Measurements from ENCODE around the gene TNC.
A peak's percentile ranks its signal among the peaks of the same experiment; 100 is the strongest.

TNC gene

DNA sequence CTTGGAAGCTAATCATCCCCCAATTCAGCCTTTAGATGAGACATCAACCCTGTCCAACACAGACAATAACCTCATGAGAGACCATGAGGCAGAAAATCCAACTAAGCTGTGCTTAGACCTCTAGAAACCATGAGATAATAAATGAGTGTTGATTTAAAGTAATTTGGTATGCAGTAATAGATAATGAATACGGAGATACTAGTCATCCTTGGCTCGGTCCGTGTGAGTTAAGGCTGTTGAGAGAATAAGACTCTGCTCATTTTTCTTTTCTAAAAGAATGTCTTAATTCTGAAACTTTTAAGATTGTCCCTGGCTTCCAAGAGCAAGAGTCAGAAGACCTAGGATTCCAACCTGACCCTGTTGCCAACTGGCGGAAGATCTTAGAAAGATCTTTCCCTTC, 6.1 kb downstream of the TNC start:
- no peak overlapping the region for H3K4ac ChIP-seq (ENCODE audit: low read depth, low read length)
- H3K9ac ChIP-seq (ENCODE audit: low read length): no peak overlapping the region
- H3K27me3 ChIP-seq (ENCODE audit: insufficient read depth, low read length, poor library complexity): no peaks in the 10 kb centered on the region
- DNase-seq: no peak
- H3K36me3 ChIP-seq (ENCODE audit: control insufficient read depth, insufficient read depth, low read length): no peaks in the 10 kb centered on the region
- no peak overlapping the region for H3K23ac ChIP-seq (ENCODE audit: low read length)
- H2BK120ac ChIP-seq (ENCODE audit: low read depth, low read length): no peak overlapping the region
- no peak overlapping the region for H3K4me2 ChIP-seq (ENCODE audit: low read length)
- no CpG with 5 or more reads among the region's 4 CpGs for WGBS (ENCODE audit: extremely low coverage, insufficient coverage, low lambda C conversion rate)
- no peak overlapping the region for H4K5ac ChIP-seq (ENCODE audit: low read length)
- no peak overlapping the region for H4K8ac ChIP-seq (ENCODE audit: low read depth, low read length)
- no peak overlapping the region for H3K56ac ChIP-seq (ENCODE audit: low read length)
- H2BK5ac ChIP-seq (ENCODE audit: low read length): no peak overlapping the region
- peaks cover 15% of the 10 kb centered on the region for H3K79me1 ChIP-seq (ENCODE audit: low read length)
- no peak overlapping the region for H3K18ac ChIP-seq (ENCODE audit: low read length)
- no peak overlapping the region for H2AK5ac ChIP-seq (ENCODE audit: low read length)
- no peak overlapping the region for H3K27ac ChIP-seq (ENCODE audit: low read depth, low read length)
- peaks cover 8% of the 10 kb centered on the region for H3K4me1 ChIP-seq (ENCODE audit: control insufficient read depth, low read depth, low read length)
- no peak overlapping the region for H3K4me3 ChIP-seq (ENCODE audit: low read length)
- no peak overlapping the region for H2BK15ac ChIP-seq (replicated peaks; ENCODE audit: low read depth)
- peaks cover 15% of the 10 kb centered on the region for H3K79me2 ChIP-seq (ENCODE audit: control insufficient read depth, insufficient read depth, low read length)

DNA sequence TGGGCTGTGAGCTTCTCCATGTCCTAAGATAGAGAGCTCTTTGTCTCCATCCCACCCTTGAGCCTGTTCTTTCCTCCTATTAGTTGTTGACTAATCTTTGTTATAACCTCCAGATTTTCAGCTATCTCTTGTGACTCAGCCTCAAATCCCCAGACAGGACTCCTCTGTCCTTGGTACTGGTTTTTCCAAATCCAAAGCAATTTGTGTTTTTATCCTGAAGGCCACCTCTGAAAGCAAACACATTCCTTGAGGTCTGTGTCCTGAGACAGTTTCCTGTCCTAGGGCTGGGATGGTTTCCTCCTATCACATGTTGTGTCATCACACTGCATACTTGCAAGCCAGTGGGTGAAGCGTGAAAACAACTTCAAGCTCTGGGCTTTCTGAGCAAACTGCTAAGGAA, 8.5 kb downstream of the TNC start:
- peak; percentile 90 for DNase-seq
- H3K23ac ChIP-seq (ENCODE audit: low read length): no peak overlapping the region
- no peak overlapping the region for H3K9ac ChIP-seq (ENCODE audit: low read length)
- no peak overlapping the region for H3K4me2 ChIP-seq (ENCODE audit: low read length)
- H3K18ac ChIP-seq (ENCODE audit: low read length): no peak overlapping the region
- whole genome bisulfite sequencing (ENCODE audit: extremely low coverage, insufficient coverage, low lambda C conversion rate): no CpG with 5 or more reads among the region's 1 CpG
- no peak overlapping the region for H3K4ac ChIP-seq (ENCODE audit: low read depth, low read length)
- H2BK120ac ChIP-seq (ENCODE audit: low read depth, low read length): no peak overlapping the region
- H3K56ac ChIP-seq (ENCODE audit: low read length): no peak overlapping the region
- H3K79me2 ChIP-seq (ENCODE audit: control insufficient read depth, insufficient read depth, low read length): peaks cover 6% of the 10 kb centered on the region
- H3K27me3 ChIP-seq (ENCODE audit: insufficient read depth, low read length, poor library complexity): no peaks in the 10 kb centered on the region
- no peak overlapping the region for H2AK5ac ChIP-seq (ENCODE audit: low read length)
- H3K4me3 ChIP-seq (ENCODE audit: low read length): no peak overlapping the region
- H3K4me1 ChIP-seq (ENCODE audit: control insufficient read depth, low read depth, low read length): peaks cover 5% of the 10 kb centered on the region
- no peak overlapping the region for H4K5ac ChIP-seq (ENCODE audit: low read length)
- H3K36me3 ChIP-seq (ENCODE audit: control insufficient read depth, insufficient read depth, low read length): no peaks in the 10 kb centered on the region
- no peak overlapping the region for H2BK15ac ChIP-seq (replicated peaks; ENCODE audit: low read depth)
- H3K27ac ChIP-seq (ENCODE audit: low read depth, low read length): no peak overlapping the region
- H3K79me1 ChIP-seq (ENCODE audit: low read length): peaks cover 9% of the 10 kb centered on the region
- no peak overlapping the region for H4K8ac ChIP-seq (ENCODE audit: low read depth, low read length)
- no peak overlapping the region for H2BK5ac ChIP-seq (ENCODE audit: low read length)

DNA sequence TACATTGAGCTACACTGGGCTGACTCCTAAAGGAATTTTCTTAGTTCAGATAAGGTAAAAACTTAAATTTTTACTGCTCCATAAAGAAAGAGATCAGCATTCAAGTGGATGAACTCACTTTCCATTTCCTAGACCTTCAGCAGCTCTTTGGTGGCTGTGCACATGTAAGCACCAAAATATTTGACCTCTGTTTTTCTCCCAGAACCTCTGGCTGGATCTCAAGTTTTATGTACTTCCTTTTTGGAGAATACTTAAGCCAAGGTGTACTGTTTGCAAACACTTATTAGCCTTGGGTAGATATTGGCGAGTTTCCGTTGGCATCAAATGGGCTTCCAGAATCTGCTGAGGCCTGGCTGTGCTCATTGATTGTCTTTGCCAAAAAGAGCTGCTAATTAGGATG, 10.3 kb downstream of the TNC start:
- DNase-seq: no peak
- H3K18ac ChIP-seq (ENCODE audit: low read length): no peak overlapping the region
- no peak overlapping the region for H3K9ac ChIP-seq (ENCODE audit: low read length)
- peaks cover 2% of the 10 kb centered on the region for H3K79me1 ChIP-seq (ENCODE audit: low read length)
- no peak overlapping the region for H3K23ac ChIP-seq (ENCODE audit: low read length)
- no peak overlapping the region for H3K4me2 ChIP-seq (ENCODE audit: low read length)
- H2AK5ac ChIP-seq (ENCODE audit: low read length): no peak overlapping the region
- H3K4ac ChIP-seq (ENCODE audit: low read depth, low read length): no peak overlapping the region
- no peak overlapping the region for H2BK5ac ChIP-seq (ENCODE audit: low read length)
- H3K27me3 ChIP-seq (ENCODE audit: insufficient read depth, low read length, poor library complexity): no peaks in the 10 kb centered on the region
- no peak overlapping the region for H4K8ac ChIP-seq (ENCODE audit: low read depth, low read length)
- H3K4me1 ChIP-seq (ENCODE audit: control insufficient read depth, low read depth, low read length): peaks cover 3% of the 10 kb centered on the region
- H2BK15ac ChIP-seq (replicated peaks; ENCODE audit: low read depth): no peak overlapping the region
- H3K4me3 ChIP-seq (ENCODE audit: low read length): no peak overlapping the region
- no peak overlapping the region for H2BK120ac ChIP-seq (ENCODE audit: low read depth, low read length)
- no peak overlapping the region for H3K56ac ChIP-seq (ENCODE audit: low read length)
- H3K79me2 ChIP-seq (ENCODE audit: control insufficient read depth, insufficient read depth, low read length): peaks cover 4% of the 10 kb centered on the region
- H3K36me3 ChIP-seq (ENCODE audit: control insufficient read depth, insufficient read depth, low read length): no peaks in the 10 kb centered on the region
- no peak overlapping the region for H3K27ac ChIP-seq (ENCODE audit: low read depth, low read length)
- H4K5ac ChIP-seq (ENCODE audit: low read length): no peak overlapping the region
- WGBS (ENCODE audit: extremely low coverage, insufficient coverage, low lambda C conversion rate): no CpG with 5 or more reads among the region's 2 CpGs

DNA sequence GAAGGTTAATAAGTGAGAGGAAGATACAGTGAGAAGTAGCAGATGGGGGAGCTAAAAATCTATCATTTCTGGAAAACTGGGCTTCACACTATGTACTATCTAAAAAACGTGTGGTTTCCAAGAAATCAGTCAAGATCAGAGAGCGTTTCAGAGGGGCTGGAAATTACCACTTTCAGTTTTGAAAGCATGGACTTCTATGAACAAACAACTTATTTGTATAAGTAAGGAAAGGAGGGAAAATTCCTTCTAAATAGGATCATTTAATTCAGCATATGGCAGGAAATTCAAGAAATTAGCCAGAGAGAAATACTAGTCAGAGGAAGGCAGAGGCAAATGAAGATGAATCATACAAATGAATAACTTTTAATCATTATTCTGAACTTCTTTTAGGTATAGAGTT, 11.3 kb downstream of the TNC start:
- Histone ChIP-seq H2BK120ac (ENCODE audit: low read depth, low read length) (no peak overlapping the region), H4K8ac (ENCODE audit: low read depth, low read length) (no peak overlapping the region), H3K18ac (ENCODE audit: low read length) (no peak overlapping the region), H3K56ac (ENCODE audit: low read length) (no peak overlapping the region), H3K36me3 (ENCODE audit: control insufficient read depth, insufficient read depth, low read length) (no peaks in the 10 kb centered on the region), H3K4me3 (ENCODE audit: low read length) (no peak overlapping the region), H3K4me1 (ENCODE audit: control insufficient read depth, low read depth, low read length) (peaks cover 3% of the 10 kb centered on the region), H2BK5ac (ENCODE audit: low read length) (no peak overlapping the region), H3K4me2 (ENCODE audit: low read length) (no peak overlapping the region), H3K23ac (ENCODE audit: low read length) (no peak overlapping the region), H3K4ac (ENCODE audit: low read depth, low read length) (no peak overlapping the region), H3K27ac (ENCODE audit: low read depth, low read length) (no peak overlapping the region), H3K27me3 (ENCODE audit: insufficient read depth, low read length, poor library complexity) (no peaks in the 10 kb centered on the region), H4K5ac (ENCODE audit: low read length) (no peak overlapping the region), H3K9ac (ENCODE audit: low read length) (no peak overlapping the region), H2BK15ac (replicated peaks; ENCODE audit: low read depth) (no peak overlapping the region), H3K79me1 (ENCODE audit: low read length) (peaks cover 1% of the 10 kb centered on the region), H2AK5ac (ENCODE audit: low read length) (no peak overlapping the region), H3K79me2 (ENCODE audit: control insufficient read depth, insufficient read depth, low read length) (peaks cover 6% of the 10 kb centered on the region)
- DNase-seq: no peak
- WGBS (ENCODE audit: extremely low coverage, insufficient coverage, low lambda C conversion rate): no CpG with 5 or more reads among the region's 2 CpGs

DNA sequence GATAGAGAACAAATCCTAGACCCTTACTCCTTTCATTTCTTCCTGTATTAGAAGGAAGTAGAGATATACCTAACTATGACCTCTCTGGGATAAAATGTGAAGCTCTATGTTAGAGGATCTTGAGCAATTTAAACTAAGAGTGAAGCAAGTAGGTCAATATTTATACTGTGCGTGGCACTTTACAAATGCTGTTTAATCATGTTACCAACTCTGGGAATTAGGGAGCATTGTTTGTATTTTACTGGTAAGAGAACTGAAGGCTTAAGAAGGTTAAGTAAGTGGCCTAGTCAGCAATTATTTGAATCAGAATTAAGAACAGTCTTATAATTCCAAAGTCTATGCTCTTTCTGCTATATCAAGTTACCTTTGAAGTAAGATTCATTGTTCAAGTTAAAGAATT, 12.0 kb downstream of the TNC start:
- no peak overlapping the region for H3K23ac ChIP-seq (ENCODE audit: low read length)
- no peaks in the 10 kb centered on the region for H3K27me3 ChIP-seq (ENCODE audit: insufficient read depth, low read length, poor library complexity)
- no CpG with 5 or more reads among the region's 1 CpG for WGBS (ENCODE audit: extremely low coverage, insufficient coverage, low lambda C conversion rate)
- no peaks in the 10 kb centered on the region for H3K36me3 ChIP-seq (ENCODE audit: control insufficient read depth, insufficient read depth, low read length)
- peaks cover 6% of the 10 kb centered on the region for H3K79me2 ChIP-seq (ENCODE audit: control insufficient read depth, insufficient read depth, low read length)
- no peak overlapping the region for H3K4ac ChIP-seq (ENCODE audit: low read depth, low read length)
- H2AK5ac ChIP-seq (ENCODE audit: low read length): no peak overlapping the region
- H3K4me2 ChIP-seq (ENCODE audit: low read length): no peak overlapping the region
- H3K4me1 ChIP-seq (ENCODE audit: control insufficient read depth, low read depth, low read length): peaks cover 3% of the 10 kb centered on the region
- no peak overlapping the region for H3K27ac ChIP-seq (ENCODE audit: low read depth, low read length)
- H3K79me1 ChIP-seq (ENCODE audit: low read length): peaks cover 1% of the 10 kb centered on the region
- H4K8ac ChIP-seq (ENCODE audit: low read depth, low read length): no peak overlapping the region
- no peak overlapping the region for H2BK120ac ChIP-seq (ENCODE audit: low read depth, low read length)
- H3K4me3 ChIP-seq (ENCODE audit: low read length): no peak overlapping the region
- H3K56ac ChIP-seq (ENCODE audit: low read length): no peak overlapping the region
- H4K5ac ChIP-seq (ENCODE audit: low read length): no peak overlapping the region
- H2BK15ac ChIP-seq (replicated peaks; ENCODE audit: low read depth): no peak overlapping the region
- H2BK5ac ChIP-seq (ENCODE audit: low read length): no peak overlapping the region
- DNase-seq: no peak
- H3K18ac ChIP-seq (ENCODE audit: low read length): no peak overlapping the region
- no peak overlapping the region for H3K9ac ChIP-seq (ENCODE audit: low read length)

DNA sequence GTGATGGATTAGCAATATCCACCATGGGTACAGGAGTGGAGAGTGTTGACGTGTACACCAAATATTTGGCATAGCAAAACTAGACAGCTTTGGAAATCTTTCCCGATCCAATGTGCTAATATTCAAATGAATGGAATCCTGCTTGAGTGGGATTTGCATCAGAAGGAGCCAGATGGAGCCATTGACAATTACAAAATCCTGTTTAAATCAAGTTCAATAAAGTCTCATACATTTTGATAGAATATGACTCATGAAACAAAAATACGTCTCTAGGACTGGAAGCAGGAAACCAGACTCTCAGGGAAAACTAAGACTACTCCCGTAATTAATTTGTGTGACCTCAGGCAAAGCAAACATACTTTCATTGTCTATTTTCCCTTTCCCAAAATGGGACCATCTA, 13.0 kb downstream of the TNC start:
- Histone ChIP-seq H3K4me2 (ENCODE audit: low read length) (no peak overlapping the region), H3K36me3 (ENCODE audit: control insufficient read depth, insufficient read depth, low read length) (no peaks in the 10 kb centered on the region), H2BK120ac (ENCODE audit: low read depth, low read length) (no peak overlapping the region), H3K79me2 (ENCODE audit: control insufficient read depth, insufficient read depth, low read length) (peaks cover 6% of the 10 kb centered on the region), H3K4me3 (ENCODE audit: low read length) (no peak overlapping the region), H2AK5ac (ENCODE audit: low read length) (no peak overlapping the region), H3K4ac (ENCODE audit: low read depth, low read length) (no peak overlapping the region), H3K79me1 (ENCODE audit: low read length) (peaks cover 1% of the 10 kb centered on the region), H3K23ac (ENCODE audit: low read length) (no peak overlapping the region), H3K9ac (ENCODE audit: low read length) (no peak overlapping the region), H4K5ac (ENCODE audit: low read length) (no peak overlapping the region), H3K27me3 (ENCODE audit: insufficient read depth, low read length, poor library complexity) (no peaks in the 10 kb centered on the region), H4K8ac (ENCODE audit: low read depth, low read length) (peak overlapping the region; percentile 28), H3K18ac (ENCODE audit: low read length) (no peak overlapping the region), H2BK15ac (replicated peaks; ENCODE audit: low read depth) (no peak overlapping the region), H3K56ac (ENCODE audit: low read length) (no peak overlapping the region), H3K27ac (ENCODE audit: low read depth, low read length) (no peak overlapping the region), H2BK5ac (ENCODE audit: low read length) (no peak overlapping the region), H3K4me1 (ENCODE audit: control insufficient read depth, low read depth, low read length) (peaks cover 3% of the 10 kb centered on the region)
- DNase-seq: no peak
- no CpG with 5 or more reads among the region's 4 CpGs for WGBS (ENCODE audit: extremely low coverage, insufficient coverage, low lambda C conversion rate)
